ENCODE data around the gene CPN2. TPM values are rescaled to one million over a fixed set of nuclear protein-coding genes. Genes with fewer than 3 reads are reported as not detected.

CPN2 gene
- total RNA-seq, 1 experiment from 2014 or later, result not detected

DNA sequence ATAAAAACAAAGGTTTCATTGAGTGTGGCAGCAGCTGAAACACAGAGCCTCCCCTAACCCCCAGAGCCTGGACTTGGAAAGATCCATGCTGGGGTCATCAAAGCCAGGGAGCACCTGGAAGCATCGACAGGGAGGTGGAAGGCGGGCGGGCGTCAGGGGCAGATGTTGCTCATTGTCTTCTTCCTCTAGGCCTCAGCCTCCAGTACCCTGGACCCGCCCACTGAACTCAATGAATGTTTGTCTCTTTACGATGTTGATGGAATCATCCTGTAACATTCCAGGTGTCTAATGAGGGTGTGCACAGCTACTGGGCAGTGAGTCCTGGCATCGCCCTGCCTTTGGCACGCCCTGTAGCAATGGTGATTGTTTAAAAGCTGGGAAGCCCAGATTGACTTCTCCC lies 38.1 kb upstream of the CPN2 start:
- no peak overlapping the region for H3K9ac ChIP-seq (ENCODE audit: extremely low read depth, insufficient read length, low read length)
- no peaks in the 10 kb centered on the region for H3K4me1 ChIP-seq (ENCODE audit: insufficient read depth, low read length)
- WGBS (ENCODE audit: extremely low coverage, insufficient read length, low lambda C conversion rate), result no CpG with 5 or more reads among the region's 8 CpGs
- H3K79me1 ChIP-seq (ENCODE audit: insufficient read depth, low read depth, low read length, poor library complexity, severe bottlenecking), result no peaks in the 10 kb centered on the region
- H3K18ac ChIP-seq (ENCODE audit: insufficient read length, low read depth, low read length), result no peak overlapping the region
- H2BK20ac ChIP-seq (ENCODE audit: low read depth, low read length, poor library complexity, severe bottlenecking), result no peak overlapping the region
- no peaks in the 10 kb centered on the region for H3K9me3 ChIP-seq (ENCODE audit: control insufficient read depth, low read depth, low read length)
- no peak overlapping the region for H3K4ac ChIP-seq (ENCODE audit: low read depth, low read length)
- H3K14ac ChIP-seq (ENCODE audit: insufficient read depth, low read length), result no peak overlapping the region; the same call in 1 of the 2 replicates
- H4K8ac ChIP-seq (replicated peaks; ENCODE audit: insufficient read length, low read depth, low read length), result no peak overlapping the region
- H4K5ac ChIP-seq (ENCODE audit: insufficient read length, low read depth, low read length), result no peak overlapping the region
- no peak overlapping the region for H3K4me2 ChIP-seq (ENCODE audit: insufficient read depth, insufficient read length, low read length)
- no peak overlapping the region for H2AK5ac ChIP-seq (ENCODE audit: insufficient read length, low read length)
- no peak overlapping the region for H2AFZ ChIP-seq (ENCODE audit: low read length)
- no peak for DNase-seq
- no peak overlapping the region for H2BK12ac ChIP-seq (ENCODE audit: insufficient read length, low read depth, low read length)
- H2BK15ac ChIP-seq (ENCODE audit: low read depth, low read length), result no peak overlapping the region
- no peak overlapping the region for H3K23ac ChIP-seq (ENCODE audit: insufficient read length, low read depth, low read length)
- H3K9me3 Mint-ChIP-seq, result peaks cover 6 to 8% of the 10 kb centered on the region in 2 experiments
- H3K4me1 Mint-ChIP-seq, result peaks cover 9 to 17% of the 10 kb centered on the region in 2 experiments
- H3K23me2 ChIP-seq (ENCODE audit: insufficient read length, low read depth, low read length, poor library complexity, severe bottlenecking), result no peaks in the 10 kb centered on the region
- H3K4me3 Mint-ChIP-seq, result no peak overlapping the region
- TF ChIP-seq, protein P1, sequence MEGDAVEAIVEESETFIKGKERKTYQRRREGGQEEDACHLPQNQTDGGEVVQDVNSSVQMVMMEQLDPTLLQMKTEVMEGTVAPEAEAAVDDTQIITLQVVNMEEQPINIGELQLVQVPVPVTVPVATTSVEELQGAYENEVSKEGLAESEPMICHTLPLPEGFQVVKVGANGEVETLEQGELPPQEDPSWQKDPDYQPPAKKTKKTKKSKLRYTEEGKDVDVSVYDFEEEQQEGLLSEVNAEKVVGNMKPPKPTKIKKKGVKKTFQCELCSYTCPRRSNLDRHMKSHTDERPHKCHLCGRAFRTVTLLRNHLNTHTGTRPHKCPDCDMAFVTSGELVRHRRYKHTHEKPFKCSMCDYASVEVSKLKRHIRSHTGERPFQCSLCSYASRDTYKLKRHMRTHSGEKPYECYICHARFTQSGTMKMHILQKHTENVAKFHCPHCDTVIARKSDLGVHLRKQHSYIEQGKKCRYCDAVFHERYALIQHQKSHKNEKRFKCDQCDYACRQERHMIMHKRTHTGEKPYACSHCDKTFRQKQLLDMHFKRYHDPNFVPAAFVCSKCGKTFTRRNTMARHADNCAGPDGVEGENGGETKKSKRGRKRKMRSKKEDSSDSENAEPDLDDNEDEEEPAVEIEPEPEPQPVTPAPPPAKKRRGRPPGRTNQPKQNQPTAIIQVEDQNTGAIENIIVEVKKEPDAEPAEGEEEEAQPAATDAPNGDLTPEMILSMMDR (conservative IDR thresholded peaks at IDR 0.05), result no peak
- H4K20me1 ChIP-seq (ENCODE audit: control insufficient read depth, insufficient read depth, insufficient read length), result no peaks in the 10 kb centered on the region
- no peak overlapping the region for H3K27ac Mint-ChIP-seq
- no peaks in the 10 kb centered on the region for H3K79me2 ChIP-seq (ENCODE audit: insufficient read depth, low read length)
- no peaks in the 10 kb centered on the region; the same call in 1 of the 2 replicates for H3K27me3 Mint-ChIP-seq (ENCODE audit: low read depth)
- no peaks in the 10 kb centered on the region for H3K27me3 ChIP-seq (ENCODE audit: insufficient read depth, low read length)
- H3K56ac ChIP-seq (ENCODE audit: insufficient read length, low read depth, low read length), result no peak overlapping the region
- no peak overlapping the region for H2BK5ac ChIP-seq (ENCODE audit: insufficient read length, low read length)
- H3K36me3 Mint-ChIP-seq (ENCODE audit: insufficient read depth in 1 of 3, low read depth in 3 of 3), result peaks cover 0 to 10% (median 0%) of the 10 kb centered on the region in 3 experiments; a peak in 4 of 7 replicates
- no peak overlapping the region for H4K91ac ChIP-seq (ENCODE audit: insufficient read length, low read depth, low read length)
- no peak overlapping the region for H2BK120ac ChIP-seq (ENCODE audit: low read depth, low read length, poor library complexity, severe bottlenecking)
- no peak overlapping the region for H3T11ph ChIP-seq (ENCODE audit: low read length)
- H3K27ac ChIP-seq (ENCODE audit: insufficient read length, low read depth, low read length), result no peak overlapping the region

Data from H9 (cell line).